Adrenal gland (tissue), 12 donors: ENCODE data around the gene TSPAN7. TPM values are rescaled to one million over a fixed set of nuclear protein-coding genes. Genes with fewer than 3 reads are reported as not detected.

Source experiments
- DNase-seq, 7 donors: peaks; one replicate each; pipeline ENCODE4 v3.0.0-alpha.2; 2019 to 2020
- H3K27ac ChIP-seq, 5 donors: fragments of 200-600 bp; sonication (generic) in 4 of 5; 1 replicate in 3 of 5; 2 replicates in 2 of 5; pipeline versions ENCODE4 v1.5.1 to v1.8.0; 2016 to 2020; ENCODE audit warnings: mild to moderate bottlenecking in 1 of 5
- H3K27me3 ChIP-seq: fragments of 200-600 bp; 2 replicates; pipeline ENCODE4 v1.8.0; 2021
- H3K36me3 ChIP-seq, 2 donors: fragments of 200-600 bp; replicated peaks in 1 of 2; 1 replicate in 1 of 2; 2 replicates in 1 of 2; pipeline versions ENCODE4 v1.5.1 to v1.8.0; 2018 to 2022
- H3K4me1 ChIP-seq, 2 donors: fragments of 200-600 bp; replicated peaks in 1 of 2; 1 replicate in 1 of 2; 2 replicates in 1 of 2; pipeline versions ENCODE4 v1.5.1 to v1.8.0; 2018 to 2021
- H3K4me3 ChIP-seq, 4 donors: fragments of 200-600 bp; sonication (generic) in 3 of 4; one replicate each; pipeline ENCODE4 v1.5.1; 2016 to 2018
- H3K9me3 ChIP-seq, 3 donors: fragments of 200-600 bp; sonication (generic) in 1 of 3; replicated peaks in 1 of 3; 1 replicate in 2 of 3; 2 replicates in 1 of 3; pipeline versions ENCODE4 v1.5.1 to v1.8.0; 2016 to 2021
- POLR2A ChIP-seq, 2 donors: fragments of 450-650 bp; IDR thresholded peaks; one replicate each; pipeline ENCODE4 v1.6.1; 2017; ENCODE audit warnings: antibody characterized with exemption in 2 of 2, mild to moderate bottlenecking in 2 of 2, moderate library complexity in 1 of 2
- WGBS, 4 donors: extraction: QIAGEN DNeasy Blood & Tissue Kit in 2 of 4; methylation state at CpG; one replicate each; pipeline versions ENCODE4 v1.1.5 to v1.1.7; 2013 to 2017; 5-methylcytosine and 5-hydroxymethylcytosine counted together
- intact Hi-C, 2 donors: fragments of 100-400 bp; cut with DNase I; formaldehyde crosslinking; loops; one replicate each; pipeline versions ENCODE4 v1.14.1 to v1.15.0; 2022 to 2023
- polyA plus RNA-seq, 3 donors: library from polyadenylated mRNA; stranded (reverse); fragments of 200-250 nt in 2 of 3; fragments of 350-450 nt in 1 of 3; fragmentation: Illumina TruSeq in 1 of 3; extraction: RNeasy Lipid Tissue Mini Kit (QIAGEN cat#74804) in 1 of 3; gene quantifications; one replicate each; pipeline ENCODE4 v1.2.3, GENCODE V29; 2013 to 2014
- total RNA-seq, 9 donors: library from RNA; depleted of rRNA in 4 of 9; stranded (reverse); fragments of >200 nt in 4 of 9; fragments of 120-200 nt in 1 of 9; fragmentation: NEBNext Ultra II Directional in 1 of 9; extraction: Animal tissue kit (Norgen Biotek cat#: 25700) in 1 of 9; gene quantifications; one replicate each; pipeline versions ENCODE4 v1.1.0 to v1.2.4, GENCODE V29; 2013 to 2023
- TF ChIP-seq, protein P1 (sequence below), 6 experiments: fragments of 450-650 bp in 4 of 6; fragments of 200-600 bp in 2 of 6; sonication (generic) in 1 of 6; IDR thresholded peaks; 1 replicate in 5 of 6; 2 replicates in 1 of 6; pipeline versions ENCODE4 v1.5.1 to v1.8.0; 2016 to 2021; ENCODE audit warnings: antibody characterized with exemption in 6 of 6, mild to moderate bottlenecking in 2 of 6, moderate library complexity in 1 of 6
- donor health status: healthy with polysubstance abuse.
- donor health status: Bipolar disorder and iron deficiency.
- donor health status: DM: yes; HTN: yes; CAD: no.
- donor health status: DM: no; HTN: no; CAD: no.
- donor health status: DM: no; HTN: no; CAD: no.
- donor health status: DM: yes; HTN: yes; CAD: no.

The TSPAN7 gene
- total and polyA plus RNA-seq, 12 donors = 47.8 to 167 (median 87.1) TPM

DNA sequence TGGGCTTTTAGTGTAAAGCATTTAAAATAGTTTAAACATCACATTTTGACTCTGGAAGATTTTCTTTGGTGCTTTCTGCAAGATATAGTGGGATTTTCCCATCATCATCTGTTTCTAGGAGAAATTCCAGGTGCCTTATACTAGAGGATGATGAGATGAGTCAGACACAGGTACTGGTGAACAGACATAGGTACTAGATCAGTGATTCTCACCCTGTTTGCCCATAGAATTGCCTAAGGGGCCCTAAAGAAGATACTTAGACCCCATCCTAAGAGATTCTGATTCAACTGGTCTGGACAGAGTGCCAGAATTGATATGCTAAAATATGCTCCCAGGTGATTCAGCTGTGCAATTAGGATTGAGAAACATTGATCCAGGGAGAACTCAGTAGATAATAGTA is 9.7 kb downstream of the TSPAN7 start:
- intact Hi-C loops = no loop called here
- H3K9me3 ChIP-seq = no peaks in the 10 kb centered on the region
- H3K4me3 ChIP-seq = no peak overlapping the region
- no peaks in the 10 kb centered on the region for H3K27me3 ChIP-seq
- DNase-seq = no peak
- H3K4me1 ChIP-seq = no peaks in the 10 kb centered on the region
- H3K27ac ChIP-seq = no peak overlapping the region
- no peak for TF ChIP-seq POLR2A (IDR thresholded peaks at IDR 0.05)
- TF ChIP-seq, protein P1, sequence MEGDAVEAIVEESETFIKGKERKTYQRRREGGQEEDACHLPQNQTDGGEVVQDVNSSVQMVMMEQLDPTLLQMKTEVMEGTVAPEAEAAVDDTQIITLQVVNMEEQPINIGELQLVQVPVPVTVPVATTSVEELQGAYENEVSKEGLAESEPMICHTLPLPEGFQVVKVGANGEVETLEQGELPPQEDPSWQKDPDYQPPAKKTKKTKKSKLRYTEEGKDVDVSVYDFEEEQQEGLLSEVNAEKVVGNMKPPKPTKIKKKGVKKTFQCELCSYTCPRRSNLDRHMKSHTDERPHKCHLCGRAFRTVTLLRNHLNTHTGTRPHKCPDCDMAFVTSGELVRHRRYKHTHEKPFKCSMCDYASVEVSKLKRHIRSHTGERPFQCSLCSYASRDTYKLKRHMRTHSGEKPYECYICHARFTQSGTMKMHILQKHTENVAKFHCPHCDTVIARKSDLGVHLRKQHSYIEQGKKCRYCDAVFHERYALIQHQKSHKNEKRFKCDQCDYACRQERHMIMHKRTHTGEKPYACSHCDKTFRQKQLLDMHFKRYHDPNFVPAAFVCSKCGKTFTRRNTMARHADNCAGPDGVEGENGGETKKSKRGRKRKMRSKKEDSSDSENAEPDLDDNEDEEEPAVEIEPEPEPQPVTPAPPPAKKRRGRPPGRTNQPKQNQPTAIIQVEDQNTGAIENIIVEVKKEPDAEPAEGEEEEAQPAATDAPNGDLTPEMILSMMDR (IDR thresholded peaks at IDR 0.05) = no peak
- H3K36me3 ChIP-seq = no peaks in the 10 kb centered on the region

DNA sequence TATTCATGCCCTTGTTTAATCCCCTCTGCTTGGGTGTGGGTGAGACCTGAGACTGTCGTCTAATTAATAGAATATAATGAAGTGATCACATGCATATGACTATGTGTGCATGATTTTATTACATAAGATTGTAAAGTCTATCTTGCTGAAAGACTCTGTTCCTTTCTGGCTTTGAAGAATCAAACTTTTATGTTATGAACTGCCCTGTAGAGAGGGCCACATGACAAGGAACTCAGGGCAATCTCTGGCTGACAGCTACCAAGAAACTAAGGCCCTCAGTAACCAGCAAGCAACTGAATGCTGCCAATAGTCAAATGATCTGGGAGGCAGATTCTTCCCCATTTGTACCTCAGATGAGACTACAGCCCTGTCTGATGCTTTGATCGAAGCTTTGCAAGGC is 13.5 kb downstream of the TSPAN7 start:
- WGBS, 4 donors = 67 to 100% (median 85%) methylated on average over 1 to 2 of the region's 2 CpGs
- no peak for TF ChIP-seq POLR2A (IDR thresholded peaks at IDR 0.05)
- TF ChIP-seq, protein P1 (IDR thresholded peaks at IDR 0.05) = no peak
- no peaks in the 10 kb centered on the region for H3K9me3 ChIP-seq

DNA sequence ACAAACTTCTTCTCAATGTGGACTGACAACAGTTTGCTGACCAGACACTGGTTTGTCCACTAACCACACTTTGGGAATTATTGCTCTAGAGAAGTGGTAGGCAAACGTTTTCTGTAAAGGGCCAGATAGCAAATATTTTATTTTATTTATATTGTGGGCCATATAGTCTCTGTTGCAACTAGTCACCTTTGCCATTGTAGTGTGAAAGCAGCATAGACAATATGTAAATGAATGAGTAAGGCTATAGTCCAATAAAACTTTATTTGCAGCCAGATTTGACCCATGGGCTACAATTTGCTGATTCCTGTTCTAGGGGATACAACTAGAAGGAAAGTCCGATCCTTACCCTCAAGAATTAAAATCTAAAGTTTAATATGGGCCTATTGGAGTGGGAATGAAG is 14.5 kb downstream of the TSPAN7 start:
- Histone ChIP-seq H3K4me1 (peaks cover 0 to 12% of the 10 kb centered on the region in 2 donors), H3K36me3 (no peaks in the 10 kb centered on the region), H3K9me3 (no peaks in the 10 kb centered on the region), H3K27me3 (no peaks in the 10 kb centered on the region), H3K4me3 (no peak overlapping the region), H3K27ac (no peak overlapping the region)
- DNase-seq = no peak
- 61 to 92% (median 73%) methylated on average over 2 of the region's 2 CpGs for WGBS, 4 donors
- intact Hi-C loops = no loop called here
- TF ChIP-seq, protein P1 (IDR thresholded peaks at IDR 0.05) = no peak
- TF ChIP-seq POLR2A (IDR thresholded peaks at IDR 0.05) = no peak

More for the DNA sequence above, 13.5 kb downstream of the TSPAN7 start:
- intact Hi-C loops = no loop called here
- no peaks in the 10 kb centered on the region for H3K36me3 ChIP-seq
- no peaks in the 10 kb centered on the region for H3K27me3 ChIP-seq
- no peak for DNase-seq
- peaks cover 0 to 2% of the 10 kb centered on the region in 2 donors for H3K4me1 ChIP-seq
- H3K4me3 ChIP-seq = no peak overlapping the region
- H3K27ac ChIP-seq = no peak overlapping the region

DNA sequence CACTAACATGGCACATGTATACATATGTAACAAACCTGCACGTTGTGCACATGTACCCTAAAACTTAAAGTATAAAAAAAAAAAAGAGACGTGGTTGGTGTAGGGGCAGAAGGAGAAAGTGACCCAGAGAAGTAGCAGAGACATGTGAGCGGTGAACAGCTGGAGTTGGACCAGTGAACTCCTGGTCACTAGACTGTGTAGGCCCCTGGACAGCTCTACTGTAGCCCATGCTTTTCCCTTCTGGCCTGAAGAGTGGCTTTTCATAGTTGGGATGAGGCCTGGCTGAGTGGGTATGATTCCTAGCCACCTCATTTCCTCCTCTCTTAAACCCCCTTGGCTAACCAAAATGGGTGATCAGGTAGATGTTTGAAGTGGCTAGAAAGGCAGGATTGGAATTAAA is 16.4 kb downstream of the TSPAN7 start:
- no peaks in the 10 kb centered on the region for H3K27me3 ChIP-seq
- H3K9me3 ChIP-seq = no peaks in the 10 kb centered on the region
- H3K4me1 ChIP-seq = peaks cover 0 to 12% of the 10 kb centered on the region in 2 donors
- 70 to 98% (median 86%) methylated on average over 3 of the region's 3 CpGs for WGBS, 4 donors
- intact Hi-C loops = no loop called here
- TF ChIP-seq, protein P1 (IDR thresholded peaks at IDR 0.05) = no peak
- no peak for TF ChIP-seq POLR2A (IDR thresholded peaks at IDR 0.05)
- no peak overlapping the region for H3K4me3 ChIP-seq
- H3K27ac ChIP-seq = no peak overlapping the region
- H3K36me3 ChIP-seq = no peaks in the 10 kb centered on the region
- no peak for DNase-seq
